ENCODE results near the gene NELFB. TPM values are rescaled to one million over a fixed set of nuclear protein-coding genes. Genes with fewer than 3 reads are reported as not detected.

The NELFB gene
- total RNA-seq, 2 experiments from 2014 or later = 62.6 to 74.8 TPM

- no peaks in the 10 kb centered on the region for H3K9me3 ChIP-seq (ENCODE audit: low read length)
- ChIA-PET POLR2A (no interaction called here), CTCF (ENCODE audit: unreplicated experiment) (no interaction called here)
- H3K4me2 ChIP-seq (ENCODE audit: low read length) = no peak overlapping the region
- no peak overlapping the region for H3K4me3 ChIP-seq (ENCODE audit: low read depth, low read length, poor library complexity, severe bottlenecking)
- intact Hi-C loops (cut with micrococcal nuclease; ENCODE audit: unreplicated experiment) = no loop called here
- peaks cover 55% of the 10 kb centered on the region for H3K36me3 ChIP-seq (ENCODE audit: insufficient read depth, low read length)
- no peak overlapping the region for H3K27ac ChIP-seq (ENCODE audit: low read depth, low read length, poor library complexity, severe bottlenecking)
- no peak for DNase-seq (ENCODE audit: low spot score)
- no peaks in the 10 kb centered on the region for H3K9me2 ChIP-seq (ENCODE audit: insufficient read depth, low read length)
- peaks cover 79% of the 10 kb centered on the region for H3K4me1 ChIP-seq (ENCODE audit: insufficient read depth, low read length, poor library complexity, severe bottlenecking)
- BruUV-seq (replicated peaks) = no TSS peak
- no peak overlapping the region for H2AFZ ChIP-seq (ENCODE audit: low read length)
- TF ChIP-seq EZH2phosphoT487 (IDR thresholded peaks at IDR 0.05; ENCODE audit: borderline replicate concordance, low read depth, low read length) (no peak), CTCF (conservative IDR thresholded peaks at IDR 0.05; ENCODE audit: low read length) (no peak)
- no peaks in the 10 kb centered on the region for H4K20me1 ChIP-seq (ENCODE audit: insufficient read depth, low read length)
- H3K79me2 ChIP-seq (ENCODE audit: insufficient read depth, low read depth, low read length) = peaks cover 18% of the 10 kb centered on the region; the same call in 1 of the 2 replicates
Measured at GRCh38 chr9:137270929-137271695, 16.0 kb downstream of the NELFB start.

DNA sequence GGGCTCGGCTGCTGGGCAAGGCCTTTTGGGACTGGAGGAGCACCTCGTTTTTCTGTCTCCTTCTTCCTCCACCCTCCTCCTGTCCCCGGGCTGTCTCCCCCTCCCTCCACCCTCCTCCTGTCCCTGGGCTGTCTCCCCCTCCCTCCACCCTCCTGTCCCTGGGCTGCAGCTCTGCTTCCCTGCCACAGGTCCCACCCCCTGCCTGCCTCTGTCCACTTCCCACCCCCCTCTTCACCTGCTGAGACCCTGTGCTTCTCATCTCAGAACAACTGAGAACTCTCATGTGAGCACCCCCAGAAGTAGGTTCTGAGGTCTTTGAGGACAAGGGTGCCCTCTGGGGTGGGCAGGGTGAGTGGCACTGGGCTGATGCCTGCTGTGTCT is 16.6 kb downstream of the NELFB start:
- H3K4me3 ChIP-seq (ENCODE audit: low read depth, low read length, poor library complexity, severe bottlenecking) = no peak overlapping the region
- intact Hi-C loops (cut with micrococcal nuclease; ENCODE audit: unreplicated experiment) = no loop called here
- H3K4me2 ChIP-seq (ENCODE audit: low read length) = no peak overlapping the region
- peaks cover 50% of the 10 kb centered on the region for H3K36me3 ChIP-seq (ENCODE audit: insufficient read depth, low read length)
- TF ChIP-seq CTCF (conservative IDR thresholded peaks at IDR 0.05; ENCODE audit: low read length) (no peak), EZH2phosphoT487 (IDR thresholded peaks at IDR 0.05; ENCODE audit: borderline replicate concordance, low read depth, low read length) (no peak)
- no peaks in the 10 kb centered on the region for H4K20me1 ChIP-seq (ENCODE audit: insufficient read depth, low read length)
- H2AFZ ChIP-seq (ENCODE audit: low read length) = no peak overlapping the region
- H3K9me2 ChIP-seq (ENCODE audit: insufficient read depth, low read length) = no peaks in the 10 kb centered on the region
- CTCF ChIA-PET (ENCODE audit: unreplicated experiment) = no interaction called here
- H3K9me3 ChIP-seq (ENCODE audit: low read length) = no peaks in the 10 kb centered on the region
- no peak for DNase-seq (ENCODE audit: low spot score)
- no peak overlapping the region for H3K27ac ChIP-seq (ENCODE audit: low read depth, low read length, poor library complexity, severe bottlenecking)
- H3K79me2 ChIP-seq (ENCODE audit: insufficient read depth, low read depth, low read length) = peaks cover 15% of the 10 kb centered on the region; the same call in 1 of the 2 replicates
- peaks cover 79% of the 10 kb centered on the region for H3K4me1 ChIP-seq (ENCODE audit: insufficient read depth, low read length, poor library complexity, severe bottlenecking)
- no TSS peak for BruUV-seq (replicated peaks)
- POLR2A ChIA-PET = no interaction called here
